Ishikawa (cell line): ENCODE data around the gene SLC7A10.

Experiments
- CREB1 ChIP-seq: IDR thresholded peaks from 2 replicates; pipeline ENCODE4 v1.6.1; 2012; ENCODE audit warnings: low read depth
- EGR1 ChIP-seq: IDR thresholded peaks from 2 replicates; pipeline ENCODE4 v1.6.1; 2012
- TCF12 ChIP-seq: IDR thresholded peaks from 2 replicates; pipeline ENCODE4 v1.6.1; 2012; ENCODE audit warnings: low read depth

- no peak for TF ChIP-seq TCF12
- no peak for TF ChIP-seq CREB1
- TF ChIP-seq EGR1: no peak
Observed at GRCh38 chr19:33189453-33189852, 36.2 kb downstream of the SLC7A10 start.
